Left renal pelvis (tissue), 4 donors: Measurements from ENCODE around the gene POU4F1. TPM values are rescaled to one million over a fixed set of nuclear protein-coding genes. Genes with fewer than 3 reads are reported as not detected.

Experiments used
- DNase-seq, 4 donors: peaks; one replicate each; pipeline ENCODE4 v3.0.0-alpha.2; 2013; ENCODE audit warnings: low read depth in 4 of 4, low spot score in 3 of 4
- polyA plus RNA-seq, 4 donors: library from polyadenylated mRNA; unstranded; fragments of 120-200 nt; gene quantifications; one replicate each; pipeline ENCODE4 v1.2.1, GENCODE V29; 2013; ENCODE audit not compliant: insufficient read length in 4 of 4

The POU4F1 gene
- polyA plus RNA-seq, 4 donors = 0.03 to 0.06 (median 0.03) TPM; not detected in 1

DNA sequence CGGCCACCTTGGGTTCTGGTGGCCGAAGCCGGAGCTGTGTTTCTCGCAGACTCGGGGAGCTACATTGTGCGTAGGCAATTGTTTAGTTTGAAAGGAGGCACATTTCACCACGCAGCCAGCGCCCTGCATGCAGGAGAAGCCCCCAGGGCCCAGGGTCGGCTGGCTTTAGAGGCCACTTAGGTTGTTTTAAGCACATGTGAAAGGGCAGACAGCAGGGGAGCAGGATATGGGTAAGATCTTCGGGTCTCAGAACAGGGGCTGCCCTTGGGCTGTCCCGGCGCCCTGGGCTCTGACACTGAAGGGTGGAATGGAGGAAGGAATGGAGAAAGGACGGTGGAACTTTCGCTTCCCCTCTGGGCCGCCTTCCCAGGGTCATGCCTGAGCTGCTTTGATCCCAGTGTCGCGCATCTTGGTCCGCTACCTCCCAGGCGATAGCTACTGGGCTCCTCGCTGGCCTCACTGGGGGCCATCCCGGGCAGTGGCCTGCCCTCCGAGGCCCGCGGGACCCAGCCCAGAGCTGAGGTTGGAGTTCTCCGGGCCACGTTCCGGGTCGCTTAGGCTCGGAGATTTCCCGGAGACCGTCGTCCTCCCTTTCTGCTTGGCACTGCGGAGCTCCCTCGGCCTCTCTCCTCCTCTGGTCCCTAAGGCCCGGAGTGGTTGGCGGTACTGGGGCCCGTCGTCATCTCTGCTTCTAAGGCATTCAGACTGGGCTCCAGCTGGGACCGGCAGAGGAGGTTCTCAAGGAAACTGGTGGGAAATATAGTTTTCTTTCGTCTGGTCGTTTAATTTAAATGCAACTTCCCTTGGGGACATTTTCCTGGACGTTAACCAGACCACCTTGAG is 4.3 kb upstream of the POU4F1 start:
- no peak for DNase-seq

- no peak for DNase-seq
Observed at GRCh38 chr13:78606471-78607408, 3.4 kb upstream of the POU4F1 start.

DNA sequence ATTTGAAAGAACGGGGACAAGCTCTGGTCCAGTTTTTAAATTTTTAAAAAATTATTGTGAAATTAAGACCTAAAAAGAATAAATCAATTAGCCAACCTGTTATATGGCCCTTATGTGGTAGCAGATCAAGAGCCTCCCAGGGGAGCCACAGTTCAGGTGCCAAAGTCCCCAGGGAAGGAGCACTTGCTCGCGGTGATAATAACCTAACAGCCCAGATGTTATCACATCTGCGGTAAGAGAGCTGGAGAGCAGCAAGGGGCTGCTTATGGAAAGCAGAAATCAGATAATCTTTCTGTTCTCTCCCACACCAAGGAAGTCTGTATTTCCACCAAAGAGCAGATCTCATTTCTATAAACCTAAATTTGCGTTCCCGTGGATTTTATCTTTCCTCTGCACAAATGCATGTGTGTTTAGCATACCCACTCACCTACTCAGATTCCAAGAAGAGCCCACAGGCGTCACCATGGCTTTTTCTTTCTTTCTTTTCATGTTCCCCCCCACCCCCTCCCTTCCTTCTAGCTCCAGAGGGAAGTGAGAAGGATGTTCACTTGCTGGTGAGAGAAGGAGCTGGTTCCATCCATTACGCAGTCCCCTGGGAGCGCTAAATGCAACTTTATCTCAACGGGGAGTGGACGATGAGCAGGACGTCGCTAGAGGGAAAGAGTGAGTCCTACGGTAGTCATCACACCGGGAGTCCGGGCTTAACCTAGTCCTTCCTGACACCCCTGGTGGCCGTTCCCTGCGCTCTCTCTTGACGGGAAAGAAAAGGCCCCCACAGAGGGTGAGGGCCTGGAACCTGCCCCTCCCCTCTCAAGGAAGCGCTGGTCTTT is 1.6 kb upstream of the POU4F1 start:
- no peak for DNase-seq

DNA sequence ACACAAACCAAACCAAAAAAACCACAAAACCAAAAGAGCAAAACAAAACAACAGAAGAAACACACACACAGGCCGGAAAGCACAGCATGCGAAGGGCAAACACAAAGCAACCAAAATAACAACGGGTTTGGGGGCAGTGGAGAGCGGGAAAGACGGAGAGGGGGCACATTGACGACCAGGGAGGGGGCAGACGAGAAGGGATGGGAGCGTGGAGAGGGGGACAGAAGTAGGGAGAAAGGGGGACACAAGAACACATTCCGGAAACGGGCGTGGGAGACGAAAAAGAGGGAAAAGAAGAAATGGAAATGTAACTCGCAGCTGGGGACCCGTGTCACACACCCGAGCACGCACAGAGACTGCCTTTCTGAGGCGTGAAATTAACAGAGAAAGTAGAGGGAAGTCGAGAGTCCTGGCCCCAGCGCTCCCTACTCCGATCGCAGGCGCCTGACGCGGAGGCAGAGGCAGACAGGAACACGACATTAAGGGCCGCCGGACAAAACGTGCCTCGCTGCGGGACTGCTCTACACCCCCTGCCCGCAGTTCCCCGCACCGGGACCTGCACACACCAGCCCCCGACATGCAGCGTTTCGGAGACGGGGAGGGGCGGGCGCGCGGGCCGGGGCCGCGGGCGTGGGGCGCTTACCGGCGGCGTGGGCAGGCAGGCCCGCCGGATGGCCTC is 652 bp downstream of the POU4F1 start:
- no peak for DNase-seq

DNA sequence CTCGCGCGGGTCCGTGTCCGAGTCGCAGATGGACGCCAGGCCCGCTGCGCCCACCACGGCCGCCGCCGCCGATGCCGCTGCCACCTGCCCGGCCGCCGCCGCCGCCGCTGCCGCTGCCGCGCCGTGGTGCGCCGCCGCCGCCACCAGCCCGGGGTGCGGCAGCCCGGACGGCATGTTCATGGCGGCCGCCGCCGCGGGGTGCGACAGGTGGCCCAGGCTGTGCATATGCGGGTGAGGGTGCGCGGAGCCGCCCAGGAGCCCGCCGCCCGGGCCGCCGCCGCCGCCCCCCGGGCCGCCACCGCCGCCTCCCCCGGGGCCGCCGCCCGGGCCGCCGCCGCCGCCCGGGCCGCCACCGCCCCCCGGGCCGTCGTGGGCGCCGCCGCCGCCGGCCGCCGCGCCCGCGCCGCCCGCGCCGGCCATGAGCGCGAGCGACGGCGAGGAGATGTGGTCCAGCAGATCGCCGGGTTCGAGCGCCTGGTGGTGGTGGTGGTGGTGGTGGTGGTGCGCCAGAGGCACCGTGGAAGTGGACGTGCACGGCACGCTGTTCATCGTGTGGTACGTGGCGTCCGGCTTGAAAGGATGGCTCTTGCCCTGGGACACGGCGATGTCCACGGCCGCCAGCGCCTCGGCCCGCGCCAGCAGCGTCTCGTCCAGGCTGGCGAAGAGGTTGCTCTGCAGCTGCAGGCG is 1.3 kb downstream of the POU4F1 start:
- no peak for DNase-seq

DNA sequence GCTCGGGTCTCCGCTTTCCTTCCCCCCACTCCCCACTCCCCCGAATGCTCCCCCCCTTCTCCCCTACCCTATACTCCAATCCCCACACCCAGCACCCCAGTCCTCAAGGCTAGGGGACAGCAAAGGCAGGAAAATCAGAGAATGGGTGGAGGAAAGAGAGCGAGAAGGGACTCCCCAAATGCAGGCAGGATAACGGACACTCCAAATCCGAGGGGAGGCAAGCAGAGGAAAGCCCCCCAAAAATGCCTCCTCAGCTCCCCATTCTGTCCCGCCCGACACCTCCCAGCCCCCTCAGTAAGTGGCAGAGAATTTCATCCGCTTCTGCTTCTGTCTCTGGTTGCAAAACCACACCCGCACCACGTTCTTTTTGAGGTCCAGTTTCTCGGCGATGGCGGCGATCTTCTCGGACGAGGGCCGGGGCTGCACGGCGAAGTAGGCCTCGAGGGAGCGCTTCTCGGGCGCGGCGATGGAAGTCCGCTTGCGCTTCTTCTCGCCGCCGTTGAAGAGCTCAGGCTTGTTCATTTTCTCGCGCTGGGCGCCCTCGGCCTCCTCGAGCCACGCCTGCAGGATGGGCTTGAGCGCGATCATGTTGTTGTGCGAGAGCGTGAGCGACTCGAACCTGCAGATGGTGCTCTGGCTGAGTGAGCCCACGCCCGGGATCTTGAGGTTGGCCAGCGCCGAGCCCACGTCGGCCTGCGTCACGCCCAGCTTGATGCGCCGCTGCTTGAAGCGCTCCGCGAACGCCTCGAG is 2.1 kb downstream of the POU4F1 start:
- DNase-seq = no peak

- no peak for DNase-seq
Observed at GRCh38 chr13:78600280-78600883, 3.0 kb downstream of the POU4F1 start.

DNA sequence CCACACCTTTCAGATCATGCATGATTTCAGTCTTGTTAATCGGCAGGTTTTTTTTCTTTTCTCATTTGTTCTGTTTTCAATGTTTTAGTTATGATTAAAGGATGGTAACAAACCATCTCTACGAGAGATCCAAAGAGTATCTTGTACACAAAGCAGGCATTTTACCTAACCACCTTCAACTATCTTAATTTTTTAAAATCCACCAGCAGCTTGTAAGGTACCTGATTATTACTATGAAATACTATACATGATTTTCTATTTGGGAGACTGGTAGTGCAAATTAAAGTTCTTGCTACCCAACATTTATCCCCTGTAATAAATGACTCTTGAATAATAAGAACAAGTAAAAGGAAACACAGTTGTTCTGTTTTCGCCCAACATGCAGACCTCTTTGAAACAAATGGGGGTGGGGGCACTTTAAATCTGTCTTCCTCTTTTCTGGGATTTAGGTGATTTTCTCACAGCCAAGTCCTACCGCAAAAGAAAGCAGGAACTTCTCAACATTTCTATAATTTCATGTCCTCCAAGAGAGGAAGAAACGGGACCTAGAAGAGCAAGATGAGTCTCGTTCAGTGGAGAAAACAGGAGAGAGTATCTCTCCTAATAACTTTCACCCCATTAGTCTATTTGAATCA is 3.6 kb downstream of the POU4F1 start:
- no peak for DNase-seq

GRCh38 chr13:78598966-78599644 is 4.2 kb downstream of the POU4F1 start:
- DNase-seq = no peak

- DNase-seq = no peak
Observed at GRCh38 chr13:78598116-78598781, 5.1 kb downstream of the POU4F1 start.

DNA sequence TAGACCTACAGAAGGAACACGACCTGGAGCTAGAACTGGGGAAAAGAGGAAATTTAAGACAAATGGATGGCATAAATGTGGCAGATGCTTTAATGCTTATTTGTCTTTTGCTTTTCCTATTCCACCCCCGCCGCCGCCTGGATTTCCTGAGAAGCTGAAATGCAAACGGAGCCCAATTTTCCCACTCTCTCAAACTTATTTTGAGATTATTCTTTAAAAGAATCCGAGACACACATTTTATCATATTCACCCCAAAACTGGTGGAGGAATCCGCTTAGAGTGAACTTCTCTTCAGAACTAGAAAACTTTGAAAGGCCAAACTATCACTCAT is 5.8 kb downstream of the POU4F1 start:
- DNase-seq = no peak

GRCh38 chr13:78596736-78597601 is 6.4 kb downstream of the POU4F1 start:
- no peak for DNase-seq

DNA sequence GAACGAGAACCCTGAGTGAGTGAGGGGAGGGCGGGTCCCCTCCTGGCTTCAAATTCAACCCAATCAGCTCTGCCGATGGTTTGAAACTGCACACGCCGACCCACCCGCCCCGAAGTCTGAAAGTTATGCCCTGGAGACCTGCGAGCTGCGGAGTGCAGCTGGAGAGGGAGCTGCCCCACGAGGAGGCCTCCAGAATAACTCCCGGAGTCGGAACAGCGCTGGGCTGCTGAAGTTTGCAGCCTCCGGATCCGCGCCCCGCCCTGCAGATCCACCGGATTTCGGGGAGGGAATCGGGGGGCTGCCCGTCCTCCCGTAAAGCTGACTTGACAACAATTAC is 7.0 kb downstream of the POU4F1 start:
- DNase-seq = no peak

GRCh38 chr13:78595495-78596398 is 7.6 kb downstream of the POU4F1 start:
- no peak for DNase-seq

DNA sequence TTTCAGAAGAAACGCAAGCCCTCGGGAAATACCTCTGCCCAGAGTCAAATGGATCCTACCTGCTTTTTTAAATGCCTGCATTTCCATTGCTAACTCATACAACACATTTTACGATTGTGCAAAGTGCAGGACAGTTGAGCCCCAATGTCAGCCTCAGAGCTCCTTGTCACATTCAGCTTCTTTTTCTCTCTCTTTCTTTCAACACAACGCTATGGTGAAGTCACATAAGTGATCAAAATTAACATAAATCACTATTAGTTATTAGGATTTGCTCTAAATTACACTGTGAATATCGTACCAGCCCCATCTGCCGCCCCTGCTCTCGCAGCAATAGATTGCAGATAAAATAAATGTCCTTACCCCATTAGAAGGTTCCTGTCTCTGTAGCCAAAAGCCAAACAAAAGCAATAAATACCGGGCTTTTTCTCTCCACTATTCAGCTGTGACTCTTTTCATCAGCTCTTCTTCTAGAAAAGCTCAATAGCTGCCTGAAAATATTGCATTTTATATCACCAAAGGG is 8.8 kb downstream of the POU4F1 start:
- no peak for DNase-seq
